Right atrium auricular region (tissue), 2 donors: ENCODE data around the gene PLXND1. TPM values are rescaled to one million over a fixed set of nuclear protein-coding genes. Genes with fewer than 3 reads are reported as not detected.

Experiments used
- DNase-seq: peaks from one replicate; pipeline ENCODE4 v3.0.0-alpha.2; 2019; ENCODE audit warnings: low spot score
- H3K27ac ChIP-seq, 2 donors: fragments of 200-600 bp; sonication (generic); 1 replicate in 1 of 2; 2 replicates in 1 of 2; pipeline ENCODE4 v1.5.1; 2016 to 2019
- H3K27me3 ChIP-seq, 2 donors: fragments of 200-600 bp; sonication (generic); one replicate each; pipeline versions ENCODE4 v1.5.1 to v1.6.0; 2017 to 2019
- H3K36me3 ChIP-seq: fragments of 200-600 bp; sonication (generic); one replicate; pipeline ENCODE4 v1.5.1; 2016
- H3K4me1 ChIP-seq, 2 donors: fragments of 200-600 bp; sonication (generic); one replicate each; pipeline versions ENCODE4 v1.5.1 to v1.6.0; 2017 to 2019
- H3K4me3 ChIP-seq, 2 donors: fragments of 200-600 bp; sonication (generic); 1 replicate in 1 of 2; 2 replicates in 1 of 2; pipeline ENCODE4 v1.5.1; 2017 to 2019; ENCODE audit warnings: mild to moderate bottlenecking in 1 of 2, moderate library complexity in 1 of 2
- H3K9me3 ChIP-seq, 2 donors: fragments of 200-600 bp; sonication (generic); one replicate each; pipeline ENCODE4 v1.5.1; 2019
- total RNA-seq, 2 donors: library from RNA; depleted of rRNA; stranded (reverse); fragments of >200 nt; gene quantifications; one replicate each; pipeline ENCODE4 v1.1.0, GENCODE V29; 2016
- TF ChIP-seq, protein P1 (sequence below), 2 donors: fragments of 200-600 bp; sonication (generic); IDR thresholded peaks; one replicate each; pipeline ENCODE4 v1.5.1; 2019; ENCODE audit warnings: antibody characterized with exemption in 2 of 2

Gene PLXND1
- total RNA-seq, 2 donors from 2014 or later, result 44.5 to 93.1 TPM

GRCh38 chr3:129609591-129610182, 3.2 kb upstream of the PLXND1 start:
- H3K4me1 ChIP-seq, result peaks cover 0 to 82% of the 10 kb centered on the region in 2 donors
- DNase-seq, result no peak
- H3K9me3 ChIP-seq, result no peaks in the 10 kb centered on the region
- H3K27me3 ChIP-seq, result no peaks in the 10 kb centered on the region
- H3K4me3 ChIP-seq, result no peak overlapping the region
- TF ChIP-seq, protein P1, sequence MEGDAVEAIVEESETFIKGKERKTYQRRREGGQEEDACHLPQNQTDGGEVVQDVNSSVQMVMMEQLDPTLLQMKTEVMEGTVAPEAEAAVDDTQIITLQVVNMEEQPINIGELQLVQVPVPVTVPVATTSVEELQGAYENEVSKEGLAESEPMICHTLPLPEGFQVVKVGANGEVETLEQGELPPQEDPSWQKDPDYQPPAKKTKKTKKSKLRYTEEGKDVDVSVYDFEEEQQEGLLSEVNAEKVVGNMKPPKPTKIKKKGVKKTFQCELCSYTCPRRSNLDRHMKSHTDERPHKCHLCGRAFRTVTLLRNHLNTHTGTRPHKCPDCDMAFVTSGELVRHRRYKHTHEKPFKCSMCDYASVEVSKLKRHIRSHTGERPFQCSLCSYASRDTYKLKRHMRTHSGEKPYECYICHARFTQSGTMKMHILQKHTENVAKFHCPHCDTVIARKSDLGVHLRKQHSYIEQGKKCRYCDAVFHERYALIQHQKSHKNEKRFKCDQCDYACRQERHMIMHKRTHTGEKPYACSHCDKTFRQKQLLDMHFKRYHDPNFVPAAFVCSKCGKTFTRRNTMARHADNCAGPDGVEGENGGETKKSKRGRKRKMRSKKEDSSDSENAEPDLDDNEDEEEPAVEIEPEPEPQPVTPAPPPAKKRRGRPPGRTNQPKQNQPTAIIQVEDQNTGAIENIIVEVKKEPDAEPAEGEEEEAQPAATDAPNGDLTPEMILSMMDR (IDR thresholded peaks at IDR 0.05), result no peak
- H3K36me3 ChIP-seq, result no peaks in the 10 kb centered on the region
- peak overlapping the region; percentile 66 to 87 for H3K27ac ChIP-seq

- Histone ChIP-seq H3K27ac (peak overlapping the region; percentile 87 to 95), H3K27me3 (no peaks in the 10 kb centered on the region), H3K4me1 (peaks cover 0 to 83% of the 10 kb centered on the region in 2 donors), H3K36me3 (no peaks in the 10 kb centered on the region), H3K9me3 (no peaks in the 10 kb centered on the region), H3K4me3 (no peak overlapping the region)
- TF ChIP-seq, protein P1 (IDR thresholded peaks at IDR 0.05), result no peak
- no peak for DNase-seq
These were observed 2.6 kb upstream of the PLXND1 start for GRCh38 chr3:129608936-129609590.

DNA sequence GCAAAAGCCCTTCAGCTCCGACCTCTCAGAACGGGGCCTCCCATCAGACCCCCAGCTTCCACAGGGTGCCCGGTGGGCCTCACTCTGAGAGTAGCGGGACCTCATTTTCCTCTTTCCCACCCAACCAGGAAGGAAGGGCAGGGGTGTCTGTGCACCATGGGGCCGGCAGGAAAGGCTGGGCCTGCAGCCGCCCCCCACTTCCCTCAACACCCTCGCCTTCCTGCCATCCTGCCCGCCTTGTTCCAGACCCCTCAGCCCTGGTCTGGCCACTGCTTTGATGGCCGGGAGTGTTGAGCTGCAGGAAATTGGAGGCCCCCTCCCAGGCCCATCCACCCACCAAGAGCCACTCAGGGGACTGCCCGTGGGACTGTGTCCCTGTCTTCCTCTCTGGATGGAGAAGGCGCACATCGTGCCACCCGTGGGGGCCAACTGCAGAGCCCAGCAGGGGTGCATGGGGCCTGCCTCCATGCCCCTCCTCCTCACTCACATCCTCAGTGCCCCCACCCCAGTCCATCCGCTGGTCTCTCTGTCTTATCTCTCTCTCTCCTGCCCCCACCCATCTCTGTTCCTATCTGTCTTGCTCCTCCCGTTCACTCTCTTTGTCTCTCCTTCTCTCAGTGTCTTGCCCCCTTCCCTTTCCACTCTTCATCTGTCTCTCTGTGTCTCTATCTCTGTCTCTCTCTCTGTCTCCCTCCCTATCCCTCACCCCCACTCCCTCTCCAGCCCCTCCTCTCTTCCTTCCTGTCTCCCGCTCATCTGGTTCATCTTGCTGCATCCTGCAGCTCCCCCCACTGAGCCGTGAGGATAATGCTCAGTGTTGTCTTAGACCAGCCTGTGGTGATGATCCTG, 1.8 kb upstream of the PLXND1 start:
- TF ChIP-seq, protein P1 (IDR thresholded peaks at IDR 0.05), result peak in 1 of 2 donors; percentile 43
- H3K4me3 ChIP-seq, result no peak overlapping the region
- H3K9me3 ChIP-seq, result no peaks in the 10 kb centered on the region
- DNase-seq, result no peak
- no peaks in the 10 kb centered on the region for H3K36me3 ChIP-seq
- H3K4me1 ChIP-seq, result peaks cover 0 to 86% of the 10 kb centered on the region in 2 donors
- H3K27me3 ChIP-seq, result no peaks in the 10 kb centered on the region
- H3K27ac ChIP-seq, result peak overlapping the region; percentile 87 to 95

- H3K27me3 ChIP-seq, result no peaks in the 10 kb centered on the region
- H3K4me3 ChIP-seq, result peak overlapping the region; percentile 54 to 56
- H3K36me3 ChIP-seq, result no peaks in the 10 kb centered on the region
- DNase-seq, result no peak
- H3K9me3 ChIP-seq, result no peaks in the 10 kb centered on the region
- peak overlapping the region; percentile 87 to 95 for H3K27ac ChIP-seq
- H3K4me1 ChIP-seq, result peaks cover 0 to 86% of the 10 kb centered on the region in 2 donors
- TF ChIP-seq, protein P1 (IDR thresholded peaks at IDR 0.05), result no peak
These were observed 1.1 kb upstream of the PLXND1 start for GRCh38 chr3:129607391-129608068.

GRCh38 chr3:129605922-129606635, 397 bp downstream of the PLXND1 start:
- Histone ChIP-seq H3K27me3 (no peaks in the 10 kb centered on the region), H3K4me3 (peak overlapping the region; percentile 75), H3K36me3 (no peaks in the 10 kb centered on the region), H3K9me3 (no peaks in the 10 kb centered on the region), H3K27ac (peak overlapping the region; percentile 87 to 90), H3K4me1 (peaks cover 0 to 86% of the 10 kb centered on the region in 2 donors)
- TF ChIP-seq, protein P1 (IDR thresholded peaks at IDR 0.05), result no peak
- DNase-seq, result no peak
